ENCODE data around the gene MTCP1. TPM values are rescaled to one million over a fixed set of nuclear protein-coding genes. Genes with fewer than 3 reads are reported as not detected.

Gene MTCP1
- polyA plus RNA-seq, 6 donors from 2014 or later: 23.2 to 37.5 (median 30.0) TPM

DNA sequence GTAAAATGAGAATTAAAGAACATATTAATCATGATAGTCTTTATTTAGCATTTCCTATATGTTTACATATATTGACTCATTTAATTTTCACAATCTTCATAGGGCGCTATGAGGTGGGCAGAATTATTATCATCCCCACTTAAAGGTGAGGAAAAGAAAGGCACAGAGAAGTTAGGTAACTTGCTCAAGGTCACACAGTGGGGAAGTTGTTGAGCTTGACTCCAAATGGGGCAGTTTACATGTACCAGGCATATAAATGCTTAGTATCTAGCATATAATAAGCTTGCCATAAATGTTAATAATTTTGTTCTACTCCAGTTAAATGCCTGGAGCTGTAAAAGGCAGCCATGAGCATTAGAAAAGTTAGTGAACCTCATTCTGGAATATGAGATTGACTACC lies 1.5 kb downstream of the MTCP1 start:
- peak overlapping the region in 1 of 6 donors; percentile 21 for H3K27ac Mint-ChIP-seq
- peaks cover 0 to 10% (median 0%) of the 10 kb centered on the region in 7 donors for H3K9me3 Mint-ChIP-seq
- peaks cover 19 to 32% (median 29%) of the 10 kb centered on the region in 3 donors for H3K4me1 Mint-ChIP-seq
- peaks cover 0 to 8% of the 10 kb centered on the region in 2 donors for H3K36me3 Mint-ChIP-seq
- DNase-seq (no peak), ATAC-seq (ENCODE audit: low read depth in 2 of 2) (no peak)
- H3K27me3 Mint-ChIP-seq: no peaks in the 10 kb centered on the region
- peak overlapping the region in 7 of 8 donors; percentile 51 to 96 (median 86) for H3K4me3 Mint-ChIP-seq

GRCh38 chrX:155068165-155068564 lies 2.8 kb downstream of the MTCP1 start:
- Mint-ChIP-seq H3K27me3 (no peaks in the 10 kb centered on the region), H3K36me3 (no peaks in the 10 kb centered on the region), H3K27ac (no peak overlapping the region), H3K4me1 (peaks cover 8 to 25% (median 18%) of the 10 kb centered on the region in 3 donors), H3K4me3 (peak overlapping the region in 1 of 8 donors; percentile 59), H3K9me3 (peaks cover 0 to 4% (median 0%) of the 10 kb centered on the region in 7 donors)
- ATAC-seq (ENCODE audit: low read depth in 2 of 2): no peak
- no peak for DNase-seq

DNA sequence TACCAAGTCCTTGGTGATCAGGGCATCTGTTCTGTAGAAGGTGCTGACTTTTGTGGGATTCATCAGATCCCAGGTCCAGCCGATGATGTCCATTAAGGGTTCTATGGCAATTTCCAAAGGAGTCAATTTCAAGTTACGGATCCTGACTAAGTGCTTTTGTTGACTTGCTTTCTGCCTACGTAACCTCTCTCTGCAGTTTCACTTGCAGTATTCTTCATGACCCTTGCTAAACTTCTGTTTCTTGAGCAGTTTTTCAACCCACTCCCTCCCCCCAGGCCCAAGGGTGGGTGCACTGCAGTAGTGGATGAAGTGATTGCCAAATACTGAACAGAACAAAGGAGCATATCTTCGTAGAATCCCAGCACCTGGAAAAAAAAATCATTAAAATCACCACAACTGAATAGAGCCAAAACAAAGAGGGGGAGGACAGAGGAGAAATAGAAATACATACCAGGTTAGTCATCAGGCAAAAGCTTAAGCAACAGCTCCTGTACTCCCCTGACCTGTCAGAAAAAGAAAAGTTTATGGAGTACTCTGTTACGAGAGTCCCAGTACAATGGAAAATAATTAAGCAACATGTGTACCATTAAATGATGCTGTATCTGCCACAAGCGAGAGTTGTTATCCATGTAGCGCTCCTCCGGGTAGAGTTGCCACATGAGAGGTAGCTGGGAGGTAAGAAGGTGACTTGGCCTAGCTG lies 5.8 kb downstream of the MTCP1 start:
- Mint-ChIP-seq H3K9me3 (no peaks in the 10 kb centered on the region), H3K4me3 (peak overlapping the region in 1 of 8 donors; percentile 43), H3K36me3 (no peaks in the 10 kb centered on the region), H3K4me1 (peaks cover 4 to 10% (median 9%) of the 10 kb centered on the region in 3 donors), H3K27me3 (no peaks in the 10 kb centered on the region), H3K27ac (peak overlapping the region in 1 of 6 donors; percentile 37)
- no peak for ATAC-seq (ENCODE audit: low read depth in 2 of 2)
- no peak for DNase-seq

- ATAC-seq (ENCODE audit: low read depth in 2 of 2): no peak
Observed at GRCh38 chrX:155061760-155062159, 9.2 kb downstream of the MTCP1 start.

GRCh38 chrX:155056877-155057792 lies 13.8 kb downstream of the MTCP1 start:
- Mint-ChIP-seq H3K9me3 (no peaks in the 10 kb centered on the region), H3K4me1 (peaks cover 0 to 13% (median 5%) of the 10 kb centered on the region in 3 donors), H3K4me3 (peak overlapping the region in 6 of 8 donors; percentile 14 to 64 (median 19)), H3K36me3 (no peaks in the 10 kb centered on the region), H3K27ac (peak overlapping the region in 1 of 6 donors; percentile 38), H3K27me3 (no peaks in the 10 kb centered on the region)
- ATAC-seq (ENCODE audit: low read depth in 2 of 2) (peak; percentile 63 to 67), DNase-seq (peak; percentile 26)

More at GRCh38 chrX:155061760-155062159, 9.2 kb downstream of the MTCP1 start:
- peak overlapping the region in 1 of 6 donors; percentile 55 for H3K27ac Mint-ChIP-seq
- H3K36me3 Mint-ChIP-seq: no peaks in the 10 kb centered on the region
- DNase-seq: no peak
- H3K4me3 Mint-ChIP-seq: no peak overlapping the region
- H3K4me1 Mint-ChIP-seq: peaks cover 0 to 16% (median 10%) of the 10 kb centered on the region in 3 donors
- no peaks in the 10 kb centered on the region for H3K27me3 Mint-ChIP-seq
- no peaks in the 10 kb centered on the region for H3K9me3 Mint-ChIP-seq

GRCh38 chrX:155056471-155056870 lies 14.5 kb downstream of the MTCP1 start:
- H3K9me3 Mint-ChIP-seq: no peaks in the 10 kb centered on the region
- ATAC-seq (ENCODE audit: low read depth in 2 of 2) (no peak), DNase-seq (no peak)
- H3K4me1 Mint-ChIP-seq: peaks cover 0 to 13% (median 5%) of the 10 kb centered on the region in 3 donors
- no peaks in the 10 kb centered on the region for H3K36me3 Mint-ChIP-seq
- H3K4me3 Mint-ChIP-seq: peak overlapping the region in 2 of 8 donors; percentile 15 to 16
- H3K27ac Mint-ChIP-seq: no peak overlapping the region
- H3K27me3 Mint-ChIP-seq: no peaks in the 10 kb centered on the region

DNA sequence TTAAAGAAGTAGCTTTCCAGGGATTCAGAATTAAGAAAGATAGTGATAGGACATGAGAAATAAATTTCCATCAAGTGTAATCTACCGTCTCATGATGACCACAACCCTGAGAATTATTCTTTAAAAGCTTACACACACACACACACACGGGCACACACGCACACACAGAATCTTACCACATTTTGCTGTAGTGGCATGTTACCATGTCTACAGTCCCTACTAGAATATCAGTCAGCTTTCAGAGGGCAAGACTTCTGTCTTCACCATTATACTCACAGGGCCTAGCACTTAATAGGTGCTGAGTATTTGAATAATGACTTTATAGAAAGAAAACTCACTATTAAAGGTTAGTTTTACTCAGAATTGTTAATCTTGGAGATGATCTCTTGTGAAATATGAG lies 15.4 kb downstream of the MTCP1 start:
- Mint-ChIP-seq H3K36me3 (no peaks in the 10 kb centered on the region), H3K4me3 (no peak overlapping the region), H3K4me1 (peaks cover 0 to 13% (median 5%) of the 10 kb centered on the region in 3 donors), H3K27ac (no peak overlapping the region), H3K27me3 (no peaks in the 10 kb centered on the region), H3K9me3 (no peaks in the 10 kb centered on the region)
- no peak for DNase-seq
- no peak for ATAC-seq (ENCODE audit: low read depth in 2 of 2)

- peaks cover 1 to 15% (median 5%) of the 10 kb centered on the region in 3 donors for H3K4me1 Mint-ChIP-seq
- H3K36me3 Mint-ChIP-seq: no peaks in the 10 kb centered on the region
- no peak overlapping the region for H3K4me3 Mint-ChIP-seq
- H3K27me3 Mint-ChIP-seq: no peaks in the 10 kb centered on the region
- no peak overlapping the region for H3K27ac Mint-ChIP-seq
- ATAC-seq (ENCODE audit: low read depth in 2 of 2): no peak
- H3K9me3 Mint-ChIP-seq: peaks cover 0 to under 1% (median 0%) of the 10 kb centered on the region in 7 donors
- DNase-seq: no peak
Observed at GRCh38 chrX:155054255-155054654, 16.7 kb downstream of the MTCP1 start.

GRCh38 chrX:155053656-155054055 lies 17.3 kb downstream of the MTCP1 start:
- no peak for DNase-seq
- Mint-ChIP-seq H3K27ac (no peak overlapping the region), H3K36me3 (no peaks in the 10 kb centered on the region), H3K4me3 (no peak overlapping the region), H3K4me1 (peaks cover 5 to 15% (median 6%) of the 10 kb centered on the region in 3 donors), H3K9me3 (peaks cover 0 to 2% (median 0%) of the 10 kb centered on the region in 7 donors), H3K27me3 (no peaks in the 10 kb centered on the region)
- no peak for ATAC-seq (ENCODE audit: low read depth in 2 of 2)

DNA sequence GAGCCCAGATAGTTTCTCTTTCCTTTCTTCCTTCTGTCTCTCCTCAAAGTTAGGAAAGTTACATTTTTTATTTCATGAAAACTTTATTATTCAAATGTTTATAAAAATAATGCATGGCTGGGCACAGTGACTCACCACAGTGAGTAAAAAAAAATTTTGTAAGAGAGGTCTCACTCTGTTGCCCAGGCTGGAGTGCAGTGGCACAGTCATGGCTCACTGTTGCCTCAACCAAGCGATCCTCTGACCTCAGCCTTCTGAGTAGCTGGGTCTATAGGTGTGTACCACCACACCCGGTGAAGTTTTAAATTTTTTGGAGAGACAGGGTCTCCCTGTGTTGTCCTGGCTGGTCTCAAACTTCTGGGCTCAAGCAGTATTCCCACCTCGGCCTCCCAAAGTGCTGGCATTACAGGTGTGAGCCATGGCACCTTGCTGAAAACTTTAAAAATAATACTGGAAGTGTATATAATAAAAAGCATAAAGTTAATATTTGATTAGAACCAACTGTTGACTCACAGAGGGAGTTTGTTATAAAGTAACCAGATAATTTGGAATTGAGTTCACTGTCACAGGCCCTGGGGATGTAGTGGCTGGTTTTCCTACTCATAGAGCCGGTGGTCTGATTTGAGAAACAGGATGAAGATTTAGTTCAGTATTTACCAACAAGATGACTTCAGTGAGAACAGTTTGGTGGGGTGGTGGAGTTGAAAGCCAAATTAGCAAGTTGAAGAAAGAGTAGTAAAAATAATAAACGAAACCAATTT lies 18.0 kb downstream of the MTCP1 start:
- H3K36me3 Mint-ChIP-seq: no peaks in the 10 kb centered on the region
- H3K27ac Mint-ChIP-seq: peak overlapping the region in 1 of 6 donors; percentile 6
- H3K4me3 Mint-ChIP-seq: no peak overlapping the region
- peaks cover 0 to 2% (median 0%) of the 10 kb centered on the region in 7 donors for H3K9me3 Mint-ChIP-seq
- DNase-seq: no peak
- H3K27me3 Mint-ChIP-seq: no peaks in the 10 kb centered on the region
- no peak for ATAC-seq (ENCODE audit: low read depth in 2 of 2)
- H3K4me1 Mint-ChIP-seq: peaks cover 5 to 14% (median 6%) of the 10 kb centered on the region in 3 donors

GRCh38 chrX:155048977-155049619 lies 21.8 kb downstream of the MTCP1 start:
- Mint-ChIP-seq H3K4me1 (peaks cover 2 to 11% (median 9%) of the 10 kb centered on the region in 3 donors), H3K9me3 (peaks cover 0 to 2% (median 0%) of the 10 kb centered on the region in 7 donors), H3K4me3 (no peak overlapping the region), H3K36me3 (no peaks in the 10 kb centered on the region), H3K27ac (peak overlapping the region in 2 of 6 donors; percentile 11 to 58), H3K27me3 (no peaks in the 10 kb centered on the region)
- ATAC-seq (ENCODE audit: low read depth in 2 of 2): peak in 1 of 2 donors; percentile 48
- DNase-seq: peak; percentile 20

GRCh38 chrX:155046811-155047528 lies 24.0 kb downstream of the MTCP1 start:
- H3K9me3 Mint-ChIP-seq: peaks cover 0 to 2% (median 0%) of the 10 kb centered on the region in 7 donors
- no peak overlapping the region for H3K4me3 Mint-ChIP-seq
- DNase-seq: no peak
- no peak overlapping the region for H3K27ac Mint-ChIP-seq
- H3K4me1 Mint-ChIP-seq: peaks cover 4 to 13% (median 13%) of the 10 kb centered on the region in 3 donors
- H3K36me3 Mint-ChIP-seq: no peaks in the 10 kb centered on the region
- ATAC-seq (ENCODE audit: low read depth in 2 of 2): no peak
- no peaks in the 10 kb centered on the region for H3K27me3 Mint-ChIP-seq
